Panc1 (cell line): ENCODE measurements around the gene WHAMM. TPM values are rescaled to one million over a fixed set of nuclear protein-coding genes. Genes with fewer than 3 reads are reported as not detected.
"Not testable (repeated sequence)": the region's sequence is repeated elsewhere in the genome, so short reads cannot be mapped to it uniquely, and the experiment has no call there.

Experiments
- ATAC-seq: fragments of 200-7000 bp; cut with Tn5 transposase; 2 replicates; pipeline ENCODE4 v1.9.1; 2020; ENCODE audit warnings: mild to moderate bottlenecking, moderate library complexity
- BruUV-seq: library from RNA; stranded (reverse); fragments of 400-500 nt; replicated peaks from 2 replicates; lab custom pipeline; 2021; lab: Mats Ljungman, UMichigan
- CTCF ChIA-PET: fragments of 300-600 bp; sonication (Branson Sonifier 250); formaldehyde crosslinking; loops from one replicate; lab custom pipeline; 2022; ENCODE audit warnings: antibody characterized with exemption; lab: Charles Lee
- POLR2A ChIA-PET: fragments of 300-600 bp; sonication (Branson Sonifier 250); formaldehyde crosslinking; loops from one replicate; lab custom pipeline; 2022; ENCODE audit warnings: antibody characterized with exemption; lab: Charles Lee
- DNase-seq: peaks from one replicate; pipeline ENCODE4 v3.0.0-alpha.2; 2010; ENCODE audit warnings: low read depth, low spot score
- H3K27ac ChIP-seq: 2 replicates; pipeline ENCODE4 v1.5.1; 2011; ENCODE audit warnings: mild to moderate bottlenecking, low read length, inconsistent platforms
- H3K27me3 ChIP-seq: fragments of 200-500 bp; sonication (Bioruptor generic); 2 replicates; pipeline ENCODE4 v1.6.0; 2014; ENCODE audit warnings: low read length, inconsistent platforms; ENCODE audit not compliant: control insufficient read depth, insufficient read depth
- H3K36me3 ChIP-seq: fragments of 200-500 bp; sonication (Bioruptor generic); 2 replicates; pipeline ENCODE4 v1.5.1; 2014; ENCODE audit warnings: inconsistent platforms, mild to moderate bottlenecking, low read length, moderate library complexity; ENCODE audit not compliant: control insufficient read depth, insufficient read depth
- H3K4me1 ChIP-seq: 2 replicates; pipeline ENCODE4 v1.5.1; 2011; ENCODE audit warnings: inconsistent platforms, mild to moderate bottlenecking, low read length, moderate library complexity; ENCODE audit not compliant: control insufficient read depth, insufficient read depth
- H3K4me3 ChIP-seq, 2 experiments: 2 replicates each; pipeline ENCODE4 v1.5.1; 2011 to 2012; ENCODE audit warnings: low read depth in 2 of 2, low read length in 2 of 2, mild to moderate bottlenecking in 2 of 2, inconsistent platforms in 1 of 2, moderate library complexity in 1 of 2
- H3K9me3 ChIP-seq: fragments of 200-500 bp; sonication (Bioruptor generic); 2 replicates; pipeline ENCODE4 v1.5.1; 2014; ENCODE audit warnings: low read depth, mild to moderate bottlenecking, inconsistent platforms, low read length, moderate library complexity; ENCODE audit not compliant: control insufficient read depth, insufficient read depth
- POLR2AphosphoS5 ChIP-seq: IDR thresholded peaks from 2 replicates; pipeline ENCODE4 v1.6.1; 2012; ENCODE audit warnings: mild to moderate bottlenecking, low read depth, low read length, moderate library complexity
- SIN3A ChIP-seq: IDR thresholded peaks from 2 replicates; pipeline ENCODE4 v1.6.1; 2012; ENCODE audit warnings: low read depth, mild to moderate bottlenecking, low read length, moderate library complexity, borderline replicate concordance; ENCODE audit not compliant: insufficient read depth
- TCF7L2 ChIP-seq: IDR thresholded peaks from 2 replicates; pipeline ENCODE4 v1.6.1; 2011; ENCODE audit warnings: mild to moderate bottlenecking, low read depth, low read length, inconsistent platforms
- in situ Hi-C: cut with HindIII; loops from 2 replicates; pipeline ENCODE4 v1.10.0; 2016; ENCODE audit warnings: low sequenced_read_pairs, low pct_unique_long_range_greater_than_20kb
- intact Hi-C: fragments of 100-400 bp; cut with micrococcal nuclease; formaldehyde crosslinking; loops from one replicate; pipeline ENCODE4 v1.10.0; 2022; ENCODE audit not compliant: unreplicated experiment
- total RNA-seq: library from RNA; stranded (reverse); gene quantifications from one replicate; pipeline ENCODE4 v1.2.1, GENCODE V29; 2021; ENCODE audit not compliant: unreplicated experiment
- TF ChIP-seq, protein P1 (sequence below): fragments of 450-650 bp; IDR thresholded peaks from 2 replicates; pipeline ENCODE4 v1.5.1; 2017; ENCODE audit warnings: mild to moderate bottlenecking
- TF ChIP-seq, protein P2 (sequence below), 2 experiments: IDR thresholded peaks; 2 replicates each; pipeline ENCODE4 v1.6.1; 2011 to 2012; ENCODE audit warnings: low read depth in 2 of 2, control low read depth in 1 of 2, low read length in 1 of 2, mild to moderate bottlenecking in 1 of 2, moderate library complexity in 1 of 2; ENCODE audit not compliant: insufficient read depth in 1 of 2

The WHAMM gene
- total RNA-seq, 1 experiment from 2014 or later = 8.8 TPM

- DNase-seq (no peak), ATAC-seq (no peak)
- ChIA-PET POLR2A (no interaction called here), CTCF (no interaction called here)
- BruUV-seq = no TSS peak
- Histone ChIP-seq H3K36me3 (peaks cover 13% of the 10 kb centered on the region), H3K27ac (no peak overlapping the region), H3K27me3 (no peaks in the 10 kb centered on the region), H3K4me3 (no peak overlapping the region), H3K9me3 (no peaks in the 10 kb centered on the region), H3K4me1 (peaks cover 4% of the 10 kb centered on the region; the same call in 1 of the 2 replicates)
- in situ Hi-C loops = no loop called here
- intact Hi-C loops = no loop called here
- TF ChIP-seq SIN3A = no peak
- TF ChIP-seq, protein P1, sequence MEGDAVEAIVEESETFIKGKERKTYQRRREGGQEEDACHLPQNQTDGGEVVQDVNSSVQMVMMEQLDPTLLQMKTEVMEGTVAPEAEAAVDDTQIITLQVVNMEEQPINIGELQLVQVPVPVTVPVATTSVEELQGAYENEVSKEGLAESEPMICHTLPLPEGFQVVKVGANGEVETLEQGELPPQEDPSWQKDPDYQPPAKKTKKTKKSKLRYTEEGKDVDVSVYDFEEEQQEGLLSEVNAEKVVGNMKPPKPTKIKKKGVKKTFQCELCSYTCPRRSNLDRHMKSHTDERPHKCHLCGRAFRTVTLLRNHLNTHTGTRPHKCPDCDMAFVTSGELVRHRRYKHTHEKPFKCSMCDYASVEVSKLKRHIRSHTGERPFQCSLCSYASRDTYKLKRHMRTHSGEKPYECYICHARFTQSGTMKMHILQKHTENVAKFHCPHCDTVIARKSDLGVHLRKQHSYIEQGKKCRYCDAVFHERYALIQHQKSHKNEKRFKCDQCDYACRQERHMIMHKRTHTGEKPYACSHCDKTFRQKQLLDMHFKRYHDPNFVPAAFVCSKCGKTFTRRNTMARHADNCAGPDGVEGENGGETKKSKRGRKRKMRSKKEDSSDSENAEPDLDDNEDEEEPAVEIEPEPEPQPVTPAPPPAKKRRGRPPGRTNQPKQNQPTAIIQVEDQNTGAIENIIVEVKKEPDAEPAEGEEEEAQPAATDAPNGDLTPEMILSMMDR = no peak
- no peak for TF ChIP-seq POLR2AphosphoS5
- TF ChIP-seq, protein P2, sequence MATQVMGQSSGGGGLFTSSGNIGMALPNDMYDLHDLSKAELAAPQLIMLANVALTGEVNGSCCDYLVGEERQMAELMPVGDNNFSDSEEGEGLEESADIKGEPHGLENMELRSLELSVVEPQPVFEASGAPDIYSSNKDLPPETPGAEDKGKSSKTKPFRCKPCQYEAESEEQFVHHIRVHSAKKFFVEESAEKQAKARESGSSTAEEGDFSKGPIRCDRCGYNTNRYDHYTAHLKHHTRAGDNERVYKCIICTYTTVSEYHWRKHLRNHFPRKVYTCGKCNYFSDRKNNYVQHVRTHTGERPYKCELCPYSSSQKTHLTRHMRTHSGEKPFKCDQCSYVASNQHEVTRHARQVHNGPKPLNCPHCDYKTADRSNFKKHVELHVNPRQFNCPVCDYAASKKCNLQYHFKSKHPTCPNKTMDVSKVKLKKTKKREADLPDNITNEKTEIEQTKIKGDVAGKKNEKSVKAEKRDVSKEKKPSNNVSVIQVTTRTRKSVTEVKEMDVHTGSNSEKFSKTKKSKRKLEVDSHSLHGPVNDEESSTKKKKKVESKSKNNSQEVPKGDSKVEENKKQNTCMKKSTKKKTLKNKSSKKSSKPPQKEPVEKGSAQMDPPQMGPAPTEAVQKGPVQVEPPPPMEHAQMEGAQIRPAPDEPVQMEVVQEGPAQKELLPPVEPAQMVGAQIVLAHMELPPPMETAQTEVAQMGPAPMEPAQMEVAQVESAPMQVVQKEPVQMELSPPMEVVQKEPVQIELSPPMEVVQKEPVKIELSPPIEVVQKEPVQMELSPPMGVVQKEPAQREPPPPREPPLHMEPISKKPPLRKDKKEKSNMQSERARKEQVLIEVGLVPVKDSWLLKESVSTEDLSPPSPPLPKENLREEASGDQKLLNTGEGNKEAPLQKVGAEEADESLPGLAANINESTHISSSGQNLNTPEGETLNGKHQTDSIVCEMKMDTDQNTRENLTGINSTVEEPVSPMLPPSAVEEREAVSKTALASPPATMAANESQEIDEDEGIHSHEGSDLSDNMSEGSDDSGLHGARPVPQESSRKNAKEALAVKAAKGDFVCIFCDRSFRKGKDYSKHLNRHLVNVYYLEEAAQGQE (IDR thresholded peaks at IDR 0.05; ENCODE audit: insufficient read depth in 1 of 2, low read depth in 2 of 2, low read length in 1 of 2) = no peak
- TF ChIP-seq TCF7L2 = no peak
Observed at GRCh38 chr15:82812994-82813393, 3.6 kb downstream of the WHAMM start.

- TF ChIP-seq, protein P1 = no peak
- TF ChIP-seq, protein P2 (IDR thresholded peaks at IDR 0.05; ENCODE audit: insufficient read depth in 1 of 2, low read depth in 2 of 2, low read length in 1 of 2) = no peak
- TF ChIP-seq SIN3A (no peak), TCF7L2 (no peak), POLR2AphosphoS5 (no peak)
- H3K4me3 ChIP-seq = no peak overlapping the region
- in situ Hi-C loops = no loop called here
- H3K36me3 ChIP-seq = peaks cover 42% of the 10 kb centered on the region
- BruUV-seq = no TSS peak
- H3K9me3 ChIP-seq = no peaks in the 10 kb centered on the region
- ChIA-PET POLR2A (interaction anchor here (0.7 kb wide), 1 partner anchor 239 kb away, joined by 4 read pairs; no protein-coding TSS in a partner anchor), CTCF (no interaction called here)
- H3K27me3 ChIP-seq = no peaks in the 10 kb centered on the region
- no peaks in the 10 kb centered on the region for H3K4me1 ChIP-seq
- intact Hi-C loops = no loop called here
- no peak for ATAC-seq
- DNase-seq = no peak
- no peak overlapping the region for H3K27ac ChIP-seq
Observed at GRCh38 chr15:82820128-82820527, 10.7 kb downstream of the WHAMM start.

DNA sequence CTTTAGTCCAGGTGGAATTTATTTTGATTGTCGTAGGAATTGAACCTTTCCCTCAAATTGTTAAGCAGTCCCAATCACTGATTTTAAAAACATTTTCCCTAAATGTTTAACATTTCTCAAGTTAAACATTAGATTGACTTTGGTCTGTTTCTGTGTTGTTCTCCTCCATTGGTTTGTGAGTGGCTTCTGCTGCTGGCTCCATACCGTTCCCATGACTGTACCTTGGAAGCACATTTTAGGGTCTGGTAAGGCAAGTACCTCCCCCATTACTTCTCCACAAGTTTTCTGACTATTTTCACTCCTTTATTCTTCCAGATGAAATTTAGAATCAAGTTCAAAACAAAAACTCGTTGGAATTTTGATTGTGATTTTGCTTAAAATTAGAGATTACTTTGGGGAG, 12.0 kb downstream of the WHAMM start:
- H3K36me3 ChIP-seq = peaks cover 44% of the 10 kb centered on the region
- H3K4me3 ChIP-seq, H3K27me3 ChIP-seq, H3K27ac ChIP-seq, ATAC-seq, H3K4me1 ChIP-seq, in situ Hi-C loops, DNase-seq, POLR2A ChIA-PET, H3K9me3 ChIP-seq, intact Hi-C loops, CTCF ChIA-PET: not testable (repeated sequence)
- BruUV-seq = TSS peak; percentile 10

DNA sequence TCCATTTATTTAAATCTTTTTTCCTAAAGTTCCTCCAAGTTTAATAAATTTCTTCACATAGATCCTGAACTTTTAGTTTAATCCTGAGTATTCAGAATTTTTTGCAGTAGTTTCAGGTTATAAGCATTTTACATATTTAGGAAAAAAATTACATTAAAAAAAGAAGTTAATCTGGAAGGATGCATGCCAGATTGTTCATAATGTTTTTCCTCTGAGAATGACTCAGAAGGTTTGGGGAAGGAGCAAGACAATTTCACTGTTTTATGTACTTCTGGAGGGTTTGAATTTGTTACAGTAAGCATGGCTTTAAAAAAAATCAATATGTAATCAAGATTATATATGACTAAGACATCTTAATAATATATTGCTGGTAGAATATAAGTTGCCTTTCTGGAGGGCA, 12.4 kb downstream of the WHAMM start:
- ATAC-seq, H3K27ac ChIP-seq, BruUV-seq, CTCF ChIA-PET, POLR2A ChIA-PET, H3K9me3 ChIP-seq, H3K4me3 ChIP-seq, intact Hi-C loops, H3K4me1 ChIP-seq, DNase-seq, H3K27me3 ChIP-seq, in situ Hi-C loops: not testable (repeated sequence)
- peaks cover 45% of the 10 kb centered on the region for H3K36me3 ChIP-seq
